ENCODE measurements around the gene TFB2M. TPM values are rescaled to one million over a fixed set of nuclear protein-coding genes. Genes with fewer than 3 reads are reported as not detected.

The TFB2M gene
- total and polyA plus RNA-seq, 10 of the 15 experiments (the other 5 are each of a cell fraction or from before 2014, with no cell fraction given): 25.2 to 66.0 (median 36.1) TPM

- ChIA-PET CTCF (interaction anchor here (1.0 to 1.5 kb wide), 3 partner anchors 11 to 198 kb away, joined by 3 read pairs; no protein-coding TSS in a partner anchor), RAD21 (ENCODE audit: unreplicated experiment) (no interaction called here), SMC1A (ENCODE audit: uncharacterized antibody, unreplicated experiment) (interaction anchor here (0.8 to 1.8 kb wide), 2 partner anchors 9 to 12 kb away, joined by 4 to 5 read pairs; no protein-coding TSS in a partner anchor), POLR2A (no interaction called here)
- intact Hi-C loops (cut with micrococcal nuclease; ENCODE audit: unreplicated experiment): no loop called here
- no peak for FAIRE-seq
- DNase-seq (ENCODE audit: low read depth, low spot score): no peak
- no peak overlapping the region for H3K4me3 ChIP-seq
- H3K36me3 ChIP-seq (ENCODE audit: control insufficient read depth in 2 of 2, insufficient read depth in 2 of 2, low read length in 1 of 2): no peaks in the 10 kb centered on the region; a peak in 1 of 4 replicates
- ATAC-seq: no peak
- WGBS (ENCODE audit: insufficient coverage, insufficient replicate concordance, low lambda C conversion rate, missing lambda C conversion rate): 88% methylated on average over 7 of the region's 7 CpGs
- H3K79me2 ChIP-seq (ENCODE audit: control insufficient read depth, insufficient read depth, low read length): peaks cover 9% of the 10 kb centered on the region
- no peaks in the 10 kb centered on the region for H3K9me3 ChIP-seq (replicated peaks; ENCODE audit: control insufficient read depth, insufficient read depth, low read length)
- TF ChIP-seq SUPT20H (IDR thresholded peaks at IDR 0.05; ENCODE audit: borderline replicate concordance, control insufficient read depth, low read depth, low read length) (no peak), RFX5 (IDR thresholded peaks at IDR 0.05; ENCODE audit: low read depth, low read length) (no peak), ATF2 (IDR thresholded peaks at IDR 0.05; ENCODE audit: low read length) (no peak)
- in situ Hi-C loops (cut with MboI): no loop called here
- H3K4me2 ChIP-seq (ENCODE audit: control insufficient read depth, insufficient read depth): no peak overlapping the region
- no peak overlapping the region for H3K27ac ChIP-seq (ENCODE audit: control insufficient read depth, insufficient read depth)
- BruUV-seq (replicated peaks): no TSS peak
- H3K27me3 ChIP-seq (replicated peaks in 1 of 2; ENCODE audit: control insufficient read depth in 2 of 2, insufficient read depth in 2 of 2, low read length in 1 of 2): no peaks in the 10 kb centered on the region
- peaks cover 4% of the 10 kb centered on the region; the same call in 1 of the 2 replicates for H3K4me1 ChIP-seq (ENCODE audit: control insufficient read depth, insufficient read depth, low read length)
- no peak overlapping the region for H3K9ac ChIP-seq (ENCODE audit: control insufficient read depth, insufficient read depth, low read length)
- H4K20me1 ChIP-seq (ENCODE audit: control insufficient read depth, insufficient read depth): no peaks in the 10 kb centered on the region
- H2AFZ ChIP-seq (ENCODE audit: control insufficient read depth, low read depth, low read length): no peak overlapping the region
These were observed 62.7 kb downstream of the TFB2M start for GRCh38 chr1:246503341-246503740.

- Histone ChIP-seq H2AFZ (ENCODE audit: control insufficient read depth, low read depth, low read length) (no peak overlapping the region; the same call in 1 of the 2 replicates), H3K27ac (ENCODE audit: control insufficient read depth, insufficient read depth) (no peak overlapping the region), H3K9me3 (replicated peaks; ENCODE audit: control insufficient read depth, insufficient read depth, low read length) (no peaks in the 10 kb centered on the region), H3K4me2 (ENCODE audit: control insufficient read depth, insufficient read depth) (no peak overlapping the region), H3K4me1 (ENCODE audit: control insufficient read depth, insufficient read depth, low read length) (no peaks in the 10 kb centered on the region; the same call in 1 of the 2 replicates), H3K36me3 (ENCODE audit: control insufficient read depth in 2 of 2, insufficient read depth in 2 of 2, low read length in 1 of 2) (no peaks in the 10 kb centered on the region; a peak in 1 of 4 replicates), H3K27me3 (replicated peaks in 1 of 2; ENCODE audit: control insufficient read depth in 2 of 2, insufficient read depth in 2 of 2, low read length in 1 of 2) (no peaks in the 10 kb centered on the region), H3K79me2 (ENCODE audit: control insufficient read depth, insufficient read depth, low read length) (no peaks in the 10 kb centered on the region; the same call in 1 of the 2 replicates), H4K20me1 (ENCODE audit: control insufficient read depth, insufficient read depth) (no peaks in the 10 kb centered on the region), H3K4me3 (no peak overlapping the region), H3K9ac (ENCODE audit: control insufficient read depth, insufficient read depth, low read length) (no peak overlapping the region)
- peak; percentile 86 for ATAC-seq
- intact Hi-C loops (cut with micrococcal nuclease; ENCODE audit: unreplicated experiment): loop anchor here (1.0 kb wide), 2 partner anchors 202 to 257 kb away; no protein-coding TSS in a partner anchor
- ChIA-PET SMC1A (ENCODE audit: uncharacterized antibody, unreplicated experiment) (interaction anchor here (0.7 to 1.5 kb wide), 18 partner anchors 9 to 486 kb away, joined by 3 to 8 read pairs (median 3); no protein-coding TSS in a partner anchor), CTCF (interaction anchor here (0.6 to 2.4 kb wide), 33 partner anchors 8 to 1077 kb away, joined by 3 to 18 read pairs (median 4); partner anchors contain the start of gene SMYD3), POLR2A (interaction anchor here (1.6 kb wide), 1 partner anchor 9 kb away, joined by 6 read pairs; the partner anchor contains the start of gene SMYD3), RAD21 (ENCODE audit: unreplicated experiment) (interaction anchor here (0.6 to 2.3 kb wide), 7 partner anchors 10 to 474 kb away, joined by 3 to 9 read pairs (median 3); partner anchors contain the start of gene SMYD3)
- FAIRE-seq: no peak
- no TSS peak for BruUV-seq (replicated peaks)
- WGBS (ENCODE audit: insufficient coverage, insufficient replicate concordance, low lambda C conversion rate, missing lambda C conversion rate): 50% methylated on average over 2 of the region's 2 CpGs
- in situ Hi-C loops (cut with MboI): loop anchor here (5.0 kb wide), 2 partner anchors 200 to 260 kb away; no protein-coding TSS in a partner anchor
- no peak for DNase-seq (ENCODE audit: low read depth, low spot score)
- TF ChIP-seq IRF4 (IDR thresholded peaks at IDR 0.05; ENCODE audit: low read depth, low read length) (no peak), TAF1 (IDR thresholded peaks at IDR 0.05; ENCODE audit: borderline replicate concordance, low read depth, low read length) (no peak), CUX1 (IDR thresholded peaks at IDR 0.05; ENCODE audit: insufficient replicate concordance, low read depth, low read length) (no peak), SMC3 (IDR thresholded peaks at IDR 0.05; ENCODE audit: borderline replicate concordance, low read length) (peak; percentile 85)
These were observed 68.6 kb downstream of the TFB2M start for GRCh38 chr1:246497331-246497915.
